Measurements from ENCODE around the gene ATP5ME. TPM values are rescaled to one million over a fixed set of nuclear protein-coding genes. Genes with fewer than 3 reads are reported as not detected.

Gene ATP5ME
- total and polyA plus RNA-seq, 4 donors: 31.4 to 621 (median 169) TPM

DNA sequence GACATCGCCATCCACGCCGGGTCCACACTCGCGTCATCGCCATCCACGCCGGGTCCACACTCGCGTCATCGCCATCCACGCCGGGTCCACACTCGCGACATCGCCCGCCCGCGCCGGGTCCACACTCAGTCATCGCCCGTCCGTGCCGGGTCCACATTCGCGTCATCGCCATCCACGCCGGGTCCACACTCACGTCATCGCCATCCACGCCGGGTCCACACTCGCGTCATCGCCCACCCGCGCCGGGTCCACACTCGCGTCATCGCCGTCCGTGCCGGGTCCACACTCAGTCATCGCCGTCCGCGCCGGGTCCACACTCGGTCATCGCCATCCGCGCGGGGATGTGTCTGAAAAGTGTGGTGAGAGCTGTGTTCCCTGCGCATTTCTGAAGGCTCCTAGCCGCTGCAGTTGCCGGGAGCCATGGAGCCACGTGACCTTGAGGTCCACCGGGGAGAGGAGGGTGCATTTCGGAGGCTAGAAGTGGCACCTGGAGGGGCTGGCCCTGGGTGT, 48.8 kb upstream of the ATP5ME start:
- Histone ChIP-seq H3K4me3 (ENCODE audit: low read depth in 1 of 3, low read length in 3 of 3) (no peak overlapping the region), H3K9ac (ENCODE audit: low read depth in 1 of 2, low read length in 2 of 2) (no peak overlapping the region), H3K27ac (ENCODE audit: low read depth in 1 of 2, low read length in 2 of 2) (no peak overlapping the region), H3K4me1 (ENCODE audit: control insufficient read depth in 4 of 4, insufficient read depth in 4 of 4, low read length in 3 of 4) (peaks cover 0 to 9% (median 0%) of the 10 kb centered on the region in 4 donors), H3K9me3 (ENCODE audit: control insufficient read depth in 4 of 4, low read length in 3 of 4) (no peaks in the 10 kb centered on the region), H3K36me3 (ENCODE audit: control insufficient read depth in 4 of 4, insufficient read depth in 3 of 4, low read depth in 1 of 4, low read length in 3 of 4) (peaks cover 0 to 6% (median 4%) of the 10 kb centered on the region in 4 donors), H3K27me3 (ENCODE audit: control insufficient read depth in 4 of 4, insufficient read depth in 4 of 4, low read length in 3 of 4) (no peaks in the 10 kb centered on the region)
- DNase-seq (ENCODE audit: low spot score): no peak
- no peak for TF ChIP-seq HNF4A (conservative IDR thresholded peaks at IDR 0.05)
- TF ChIP-seq, protein P1, sequence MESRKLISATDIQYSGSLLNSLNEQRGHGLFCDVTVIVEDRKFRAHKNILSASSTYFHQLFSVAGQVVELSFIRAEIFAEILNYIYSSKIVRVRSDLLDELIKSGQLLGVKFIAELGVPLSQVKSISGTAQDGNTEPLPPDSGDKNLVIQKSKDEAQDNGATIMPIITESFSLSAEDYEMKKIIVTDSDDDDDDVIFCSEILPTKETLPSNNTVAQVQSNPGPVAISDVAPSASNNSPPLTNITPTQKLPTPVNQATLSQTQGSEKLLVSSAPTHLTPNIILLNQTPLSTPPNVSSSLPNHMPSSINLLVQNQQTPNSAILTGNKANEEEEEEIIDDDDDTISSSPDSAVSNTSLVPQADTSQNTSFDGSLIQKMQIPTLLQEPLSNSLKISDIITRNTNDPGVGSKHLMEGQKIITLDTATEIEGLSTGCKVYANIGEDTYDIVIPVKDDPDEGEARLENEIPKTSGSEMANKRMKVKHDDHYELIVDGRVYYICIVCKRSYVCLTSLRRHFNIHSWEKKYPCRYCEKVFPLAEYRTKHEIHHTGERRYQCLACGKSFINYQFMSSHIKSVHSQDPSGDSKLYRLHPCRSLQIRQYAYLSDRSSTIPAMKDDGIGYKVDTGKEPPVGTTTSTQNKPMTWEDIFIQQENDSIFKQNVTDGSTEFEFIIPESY (IDR thresholded peaks at IDR 0.05): no peak
- TF ChIP-seq FOXA2 (IDR thresholded peaks at IDR 0.05): no peak
- TF ChIP-seq GABPA (IDR thresholded peaks at IDR 0.05 in 1 of 2, conservative IDR thresholded peaks at IDR 0.05 in 1 of 2): no peak
- TF ChIP-seq RXRA (IDR thresholded peaks at IDR 0.05): no peak
- WGBS: 98% methylated on average over 61 of the region's 61 CpGs

DNA sequence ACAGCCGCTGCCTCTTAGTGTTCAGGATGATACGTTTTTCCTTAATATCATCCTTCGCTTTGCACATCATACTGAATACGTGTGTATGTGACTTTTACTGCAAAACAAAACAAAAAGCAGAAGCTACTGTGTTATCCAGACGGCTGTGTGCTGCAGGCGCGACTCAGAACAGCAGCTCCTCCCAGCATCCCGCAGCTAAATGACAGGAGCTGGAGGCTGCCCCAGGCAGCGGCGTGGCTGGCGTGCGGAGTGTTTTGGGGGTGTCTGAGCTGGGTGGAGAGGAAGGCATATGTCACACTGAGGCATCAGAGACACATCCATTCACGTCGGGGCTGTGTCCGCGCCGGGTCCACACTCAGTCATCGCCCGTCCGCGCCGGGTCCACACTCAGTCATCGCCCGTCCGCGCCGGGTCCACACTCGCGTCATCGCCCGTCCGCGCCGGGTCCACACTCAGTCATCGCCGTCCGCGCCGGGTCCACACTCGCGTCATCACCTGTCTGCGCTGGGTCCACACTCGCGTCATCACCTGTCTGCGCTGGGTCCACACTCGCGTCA, 48.2 kb upstream of the ATP5ME start:
- H3K9me3 ChIP-seq (ENCODE audit: control insufficient read depth in 4 of 4, low read length in 3 of 4): no peaks in the 10 kb centered on the region
- peaks cover 0 to 6% (median 4%) of the 10 kb centered on the region in 4 donors for H3K36me3 ChIP-seq (ENCODE audit: control insufficient read depth in 4 of 4, insufficient read depth in 3 of 4, low read depth in 1 of 4, low read length in 3 of 4)
- no peaks in the 10 kb centered on the region for H3K27me3 ChIP-seq (ENCODE audit: control insufficient read depth in 4 of 4, insufficient read depth in 4 of 4, low read length in 3 of 4)
- no peak overlapping the region for H3K9ac ChIP-seq (ENCODE audit: low read depth in 1 of 2, low read length in 2 of 2)
- H3K4me3 ChIP-seq (ENCODE audit: low read depth in 1 of 3, low read length in 3 of 3): no peak overlapping the region
- no peak overlapping the region for H3K27ac ChIP-seq (ENCODE audit: low read depth in 1 of 2, low read length in 2 of 2)
- peaks cover 0 to 9% (median 0%) of the 10 kb centered on the region in 4 donors for H3K4me1 ChIP-seq (ENCODE audit: control insufficient read depth in 4 of 4, insufficient read depth in 4 of 4, low read length in 3 of 4)
- WGBS: 95% methylated on average over 47 of the region's 47 CpGs
- TF ChIP-seq, protein P1 (IDR thresholded peaks at IDR 0.05): no peak
- TF ChIP-seq SP1 (IDR thresholded peaks at IDR 0.05) (no peak), TAF1 (conservative IDR thresholded peaks at IDR 0.05) (no peak), FOXA2 (IDR thresholded peaks at IDR 0.05) (no peak), YY1 (IDR thresholded peaks at IDR 0.05) (no peak), FOXA1 (IDR thresholded peaks at IDR 0.05) (no peak)
- TF ChIP-seq, protein P2, sequence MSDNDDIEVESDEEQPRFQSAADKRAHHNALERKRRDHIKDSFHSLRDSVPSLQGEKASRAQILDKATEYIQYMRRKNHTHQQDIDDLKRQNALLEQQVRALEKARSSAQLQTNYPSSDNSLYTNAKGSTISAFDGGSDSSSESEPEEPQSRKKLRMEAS (IDR thresholded peaks at IDR 0.05): no peak
- TF ChIP-seq, protein P3, sequence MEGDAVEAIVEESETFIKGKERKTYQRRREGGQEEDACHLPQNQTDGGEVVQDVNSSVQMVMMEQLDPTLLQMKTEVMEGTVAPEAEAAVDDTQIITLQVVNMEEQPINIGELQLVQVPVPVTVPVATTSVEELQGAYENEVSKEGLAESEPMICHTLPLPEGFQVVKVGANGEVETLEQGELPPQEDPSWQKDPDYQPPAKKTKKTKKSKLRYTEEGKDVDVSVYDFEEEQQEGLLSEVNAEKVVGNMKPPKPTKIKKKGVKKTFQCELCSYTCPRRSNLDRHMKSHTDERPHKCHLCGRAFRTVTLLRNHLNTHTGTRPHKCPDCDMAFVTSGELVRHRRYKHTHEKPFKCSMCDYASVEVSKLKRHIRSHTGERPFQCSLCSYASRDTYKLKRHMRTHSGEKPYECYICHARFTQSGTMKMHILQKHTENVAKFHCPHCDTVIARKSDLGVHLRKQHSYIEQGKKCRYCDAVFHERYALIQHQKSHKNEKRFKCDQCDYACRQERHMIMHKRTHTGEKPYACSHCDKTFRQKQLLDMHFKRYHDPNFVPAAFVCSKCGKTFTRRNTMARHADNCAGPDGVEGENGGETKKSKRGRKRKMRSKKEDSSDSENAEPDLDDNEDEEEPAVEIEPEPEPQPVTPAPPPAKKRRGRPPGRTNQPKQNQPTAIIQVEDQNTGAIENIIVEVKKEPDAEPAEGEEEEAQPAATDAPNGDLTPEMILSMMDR (IDR thresholded peaks at IDR 0.05; ENCODE audit: low read depth, low read length, missing input control): no peak
- DNase-seq (ENCODE audit: low spot score): no peak

Measured in liver (tissue), 9 donors.